ENCODE results near the gene TPH2. TPM values are rescaled to one million over a fixed set of nuclear protein-coding genes. Genes with fewer than 3 reads are reported as not detected.

TPH2 gene
- total and polyA plus RNA-seq, 2 of the 13 experiments (the other 11 are each of a cell fraction or from before 2014, with no cell fraction given) = not detected

- TF ChIP-seq PHF21A (CRISPR knock-in tag; IDR thresholded peaks at IDR 0.05) (no peak), ZEB1 (IDR thresholded peaks at IDR 0.05; ENCODE audit: insufficient replicate concordance, low read depth) (no peak), SALL1 (CRISPR knock-in tag; IDR thresholded peaks at IDR 0.05) (no peak), THAP11 (CRISPR knock-in tag; IDR thresholded peaks at IDR 0.05) (no peak), KLF9 (CRISPR knock-in tag; IDR thresholded peaks at IDR 0.05; ENCODE audit: low read depth) (no peak), PBX2 (CRISPR knock-in tag; IDR thresholded peaks at IDR 0.05) (no peak)
Measured at GRCh38 chr12:71999795-72000194, 61.1 kb downstream of the TPH2 start (continued).

GRCh38 chr12:72000969-72001648 lies 62.5 kb downstream of the TPH2 start:
- CTCF ChIA-PET (ENCODE audit: low intra/inter-chr PET ratio, low total read pairs) = no interaction called here
- no TSS peak for BruUV-seq (replicated peaks)
- in situ Hi-C loops (cut with HindIII; ENCODE audit: extremely low pct_ligation_motif_present, low pct_unique_long_range_greater_than_20kb) = no loop called here

More at GRCh38 chr12:72000969-72001648, 62.5 kb downstream of the TPH2 start:
- H3K27me3 ChIP-seq (ENCODE audit: control insufficient read depth in 1 of 2, insufficient read depth in 2 of 2, low read length in 2 of 2) = no peaks in the 10 kb centered on the region; a peak in 1 of 5 replicates
- POLR2A ChIA-PET = no interaction called here
- H3K9me3 ChIP-seq (ENCODE audit: low read length) = no peaks in the 10 kb centered on the region
- DNase-seq (ENCODE audit: low spot score) (no peak), FAIRE-seq (no peak), ATAC-seq (no peak; the same call in 2 of the 3 replicates)
- no peak overlapping the region for H2AFZ ChIP-seq (ENCODE audit: low read length)
- intact Hi-C loops (cut with micrococcal nuclease; ENCODE audit: unreplicated experiment) = no loop called here
- 19% methylated on average over 9 of the region's 9 CpGs for WGBS (ENCODE audit: low lambda C conversion rate)
- no peak overlapping the region for H3K4me2 ChIP-seq (ENCODE audit: low read depth, low read length)
- no peaks in the 10 kb centered on the region for H4K20me1 ChIP-seq (ENCODE audit: insufficient read depth, low read length)
- H3K27ac ChIP-seq (ENCODE audit: extremely low read length, insufficient read depth, low read length) = no peak overlapping the region
- TF ChIP-seq THRA (CRISPR knock-in tag; IDR thresholded peaks at IDR 0.05; ENCODE audit: borderline replicate concordance) (no peak), HOXA9 (CRISPR knock-in tag; IDR thresholded peaks at IDR 0.05; ENCODE audit: borderline replicate concordance) (no peak), STAG1 (CRISPR knock-in tag; IDR thresholded peaks at IDR 0.05) (no peak), ZFP36 (IDR thresholded peaks at IDR 0.05; ENCODE audit: borderline replicate concordance, low read depth, low read length, partially characterized antibody) (no peak), GTF2F1 (IDR thresholded peaks at IDR 0.05; ENCODE audit: low read length) (no peak), RORA (CRISPR knock-in tag; IDR thresholded peaks at IDR 0.05) (no peak), ZBTB3 (CRISPR knock-in tag; IDR thresholded peaks at IDR 0.05; ENCODE audit: borderline replicate concordance, low read depth) (no peak), RXRB (CRISPR knock-in tag; IDR thresholded peaks at IDR 0.05; ENCODE audit: borderline replicate concordance) (no peak), FOXP1 (IDR thresholded peaks at IDR 0.05) (no peak), FOXP1 (CRISPR knock-in tag; IDR thresholded peaks at IDR 0.05) (0 out of 2 replicates have a peak, but pooled peaks have one; percentile 27), ZNF282 (IDR thresholded peaks at IDR 0.05; ENCODE audit: partially characterized antibody) (no peak), ZNF362 (CRISPR knock-in tag; IDR thresholded peaks at IDR 0.05; ENCODE audit: borderline replicate concordance) (0 out of 2 replicates have a peak, but pooled peaks have one; percentile 23)
- H3K9ac ChIP-seq (ENCODE audit: insufficient read depth, low read depth, low read length) = no peak overlapping the region
- H3K79me2 ChIP-seq (ENCODE audit: insufficient read depth, low read length) = no peaks in the 10 kb centered on the region
- H3K4me3 ChIP-seq (replicated peaks in 1 of 3; ENCODE audit: insufficient read depth in 1 of 3, low read depth in 2 of 3, low read length in 3 of 3) = no peak overlapping the region; a peak in 1 of 6 replicates
- H3K4me1 ChIP-seq (ENCODE audit: insufficient read depth, low read length) = peaks cover 9% of the 10 kb centered on the region; the same call in 1 of the 2 replicates
- no peaks in the 10 kb centered on the region for H3K36me3 ChIP-seq (replicated peaks in 1 of 2; ENCODE audit: control insufficient read depth in 1 of 2, insufficient read depth in 2 of 2, low read length in 2 of 2)

Measured in HepG2 (cell line).